BLaER1 treated with 17β-estradiol and CSF1 and Interleukin-3, amounts not matched to agents 10 nM and 100 nM (cell line): ENCODE results near the gene ZNRF3.

Experiments
- H3K27ac ChIP-seq, 11 experiments: shearing (Covaris generic); formaldehyde crosslinking; 2 replicates each; pipeline ENCODE4 v1.8.1; 2022
- H3K27me3 ChIP-seq, 11 experiments: shearing (Covaris generic); formaldehyde crosslinking; 2 replicates each; pipeline ENCODE4 v1.8.1; 2022
- H3K36me3 ChIP-seq, 11 experiments: shearing (Covaris generic); formaldehyde crosslinking; 2 replicates each; pipeline ENCODE4 v1.8.1; 2022
- H3K4me1 ChIP-seq, 10 experiments: shearing (Covaris generic); formaldehyde crosslinking; 2 replicates each; pipeline ENCODE4 v1.8.1; 2022
- H3K4me2 ChIP-seq, 11 experiments: shearing (Covaris generic); formaldehyde crosslinking; 2 replicates each; pipeline ENCODE4 v1.8.1; 2022
- H3K4me3 ChIP-seq, 10 experiments: shearing (Covaris generic); formaldehyde crosslinking; 2 replicates each; pipeline ENCODE4 v1.8.1; 2022
- H3K9ac ChIP-seq, 11 experiments: shearing (Covaris generic); formaldehyde crosslinking; 2 replicates each; pipeline ENCODE4 v1.8.1; 2022
- H3K9me3 ChIP-seq, 11 experiments: shearing (Covaris generic); formaldehyde crosslinking; replicated peaks in 1 of 11; 2 replicates each; pipeline ENCODE4 v1.8.1; 2022
- H4K20me1 ChIP-seq, 11 experiments: shearing (Covaris generic); formaldehyde crosslinking; 2 replicates each; pipeline ENCODE4 v1.8.1; 2022
- Cebpa-rat ChIP-seq, 11 experiments: shearing (Covaris generic); IDR thresholded peaks; 2 replicates each; pipeline ENCODE4 v1.8.1; 2022

Gene ZNRF3

DNA sequence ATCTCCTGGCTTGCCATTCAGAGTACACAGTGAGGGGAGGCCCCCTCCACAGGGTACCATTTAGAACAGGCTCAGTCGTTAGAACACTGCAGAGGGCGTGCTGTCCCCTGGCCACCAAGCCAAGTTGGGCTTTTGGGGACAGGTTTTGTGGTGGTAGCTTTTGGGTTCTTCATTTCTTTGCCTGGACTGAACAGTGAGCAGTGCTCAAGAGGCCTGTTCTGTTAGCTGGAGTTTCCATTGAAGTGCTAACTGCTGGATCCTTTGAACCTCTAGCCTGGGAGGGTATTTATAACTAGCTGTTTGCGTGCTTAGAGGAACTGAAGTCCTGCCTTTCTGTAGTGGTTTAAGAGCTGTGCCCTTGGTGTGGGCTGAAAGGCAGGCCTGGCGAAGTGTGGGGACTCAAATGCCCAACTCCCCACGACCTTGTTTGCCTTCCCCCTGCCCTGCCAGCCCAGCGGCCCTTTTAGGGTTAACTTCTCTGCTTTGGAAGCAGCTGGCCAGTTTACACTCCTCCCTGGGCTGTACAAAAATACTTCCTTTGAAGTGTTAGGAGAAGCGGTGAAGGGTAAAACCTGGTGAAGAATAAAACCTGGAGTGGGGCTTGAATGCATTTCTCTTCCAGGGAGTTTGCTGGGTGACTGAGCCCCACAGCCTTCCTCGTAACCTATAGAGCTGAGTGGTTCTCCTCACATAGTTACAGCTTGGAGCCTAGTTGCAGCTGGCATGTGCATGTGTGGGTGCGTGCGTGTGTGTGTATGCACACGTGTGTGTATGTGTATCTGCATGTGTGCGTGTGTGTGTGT is 34.6 kb downstream of the ZNRF3 start:
- Histone ChIP-seq H4K20me1 (peaks cover 0 to 98% (median 69%) of the 10 kb centered on the region in 11 experiments; a peak in 17 of 22 replicates), H3K4me1 (peaks cover 15 to 51% (median 42%) of the 10 kb centered on the region in 10 experiments), H3K9me3 (no peaks in the 10 kb centered on the region), H3K36me3 (no peaks in the 10 kb centered on the region; a peak in 1 of 22 replicates), H3K4me3 (peak overlapping the region in 1 of 10 experiments; percentile 27; a peak in 2 of 20 replicates), H3K9ac (peak overlapping the region in 4 of 11 experiments; percentile 21 to 42 (median 24); a peak in 6 of 22 replicates), H3K27me3 (no peaks in the 10 kb centered on the region), H3K27ac (peak overlapping the region in 7 of 11 experiments; percentile 1 to 50 (median 18); a peak in 6 of 22 replicates), H3K4me2 (peak overlapping the region; percentile 54 to 89 (median 79))
- TF ChIP-seq Cebpa-rat (IDR thresholded peaks at IDR 0.05): no peak

- H3K4me2 ChIP-seq: peak overlapping the region; percentile 54 to 89 (median 79)
- peaks cover 0 to 100% (median 77%) of the 10 kb centered on the region in 11 experiments; a peak in 17 of 22 replicates for H4K20me1 ChIP-seq
Measured at GRCh38 chr22:28918550-28919271, 35.3 kb downstream of the ZNRF3 start.

GRCh38 chr22:28920757-28921584 is 37.6 kb downstream of the ZNRF3 start:
- TF ChIP-seq Cebpa-rat (IDR thresholded peaks at IDR 0.05): no peak
- peaks cover 23 to 74% (median 57%) of the 10 kb centered on the region in 10 experiments for H3K4me1 ChIP-seq

More at GRCh38 chr22:28918550-28919271, 35.3 kb downstream of the ZNRF3 start:
- H3K9ac ChIP-seq: no peak overlapping the region
- no peaks in the 10 kb centered on the region; a peak in 1 of 22 replicates for H3K36me3 ChIP-seq
- no peaks in the 10 kb centered on the region for H3K9me3 ChIP-seq
- H3K27ac ChIP-seq: no peak overlapping the region
- H3K4me1 ChIP-seq: peaks cover 21 to 58% (median 50%) of the 10 kb centered on the region in 10 experiments
- no peak for TF ChIP-seq Cebpa-rat (IDR thresholded peaks at IDR 0.05)
- H3K4me3 ChIP-seq: no peak overlapping the region
- peaks cover 0 to 1% (median 0%) of the 10 kb centered on the region in 11 experiments; a peak in 3 of 22 replicates for H3K27me3 ChIP-seq

DNA sequence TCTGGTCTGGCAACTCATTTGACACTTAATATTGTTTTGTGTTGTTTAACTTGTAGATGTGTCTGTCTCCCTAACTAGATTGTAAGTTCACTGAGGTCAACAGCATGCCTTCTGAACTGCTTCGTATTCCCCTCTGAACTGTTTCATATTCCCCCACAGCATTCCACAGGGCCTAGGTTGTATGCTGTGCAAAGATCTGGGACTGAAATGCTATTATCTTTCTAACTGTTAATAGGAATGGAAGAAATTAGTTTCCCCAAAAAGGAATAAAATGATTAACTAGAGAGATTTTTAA is 38.2 kb downstream of the ZNRF3 start:
- Histone ChIP-seq H3K4me2 (peak overlapping the region in 7 of 11 experiments; percentile 39 to 71 (median 56); a peak in 12 of 22 replicates), H4K20me1 (peaks cover 0 to 100% (median 83%) of the 10 kb centered on the region in 11 experiments; a peak in 17 of 22 replicates), H3K27ac (no peak overlapping the region), H3K36me3 (no peaks in the 10 kb centered on the region), H3K27me3 (peaks cover 0 to 8% (median 0%) of the 10 kb centered on the region in 11 experiments; a peak in 3 of 22 replicates), H3K9me3 (no peaks in the 10 kb centered on the region), H3K4me3 (no peak overlapping the region), H3K9ac (no peak overlapping the region), H3K4me1 (peaks cover 23 to 71% (median 54%) of the 10 kb centered on the region in 10 experiments)
- TF ChIP-seq Cebpa-rat (IDR thresholded peaks at IDR 0.05): no peak

More at GRCh38 chr22:28920757-28921584, 37.6 kb downstream of the ZNRF3 start:
- H3K4me2 ChIP-seq: peak overlapping the region in 8 of 11 experiments; percentile 34 to 71 (median 52); a peak in 16 of 22 replicates
- H3K4me3 ChIP-seq: no peak overlapping the region
- no peaks in the 10 kb centered on the region for H3K36me3 ChIP-seq
- no peak overlapping the region for H3K27ac ChIP-seq
- no peaks in the 10 kb centered on the region for H3K9me3 ChIP-seq
- peaks cover 0 to 100% (median 85%) of the 10 kb centered on the region in 11 experiments; a peak in 17 of 22 replicates for H4K20me1 ChIP-seq
- H3K9ac ChIP-seq: no peak overlapping the region
- peaks cover 0 to 8% (median 0%) of the 10 kb centered on the region in 11 experiments; a peak in 3 of 22 replicates for H3K27me3 ChIP-seq

DNA sequence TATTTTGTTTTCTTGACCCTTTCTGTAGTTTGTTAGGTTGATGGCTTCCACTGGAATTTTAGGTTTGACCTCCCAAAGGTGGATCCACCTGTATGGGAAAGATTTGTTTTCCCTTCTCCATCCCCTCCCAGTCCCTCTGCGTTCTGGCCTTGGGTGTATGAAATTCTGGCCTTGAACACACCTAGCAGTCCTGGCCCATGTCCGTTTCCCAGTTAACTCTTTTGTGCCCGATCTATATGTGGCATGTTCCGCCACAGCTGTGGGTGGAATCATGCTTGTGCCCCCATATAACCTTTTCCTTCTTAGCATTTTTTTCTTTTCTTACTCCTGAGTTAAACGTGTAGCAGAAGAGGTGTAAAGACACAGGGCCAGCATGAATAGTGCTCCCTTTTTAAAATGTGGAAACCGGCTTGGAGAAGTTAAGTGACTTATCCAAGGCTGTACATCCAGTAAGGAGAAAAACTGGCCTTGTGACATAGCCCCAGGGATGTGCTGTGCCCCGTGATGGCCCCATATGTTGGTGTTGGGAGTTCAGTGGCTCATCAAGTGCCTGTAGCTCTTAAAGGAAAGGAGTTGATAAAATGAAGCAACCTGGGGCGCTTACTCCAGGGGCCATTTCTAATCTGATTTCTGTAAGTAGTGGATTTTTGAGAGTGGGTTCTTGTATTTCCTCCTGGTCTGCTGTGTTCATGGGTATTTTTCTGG is 39.3 kb downstream of the ZNRF3 start:
- peaks cover 0 to 100% (median 76%) of the 10 kb centered on the region in 11 experiments; a peak in 17 of 22 replicates for H4K20me1 ChIP-seq
- H3K4me1 ChIP-seq: peaks cover 20 to 60% (median 43%) of the 10 kb centered on the region in 10 experiments
- H3K4me2 ChIP-seq: peak overlapping the region in 7 of 11 experiments; percentile 46 to 82 (median 68); a peak in 9 of 22 replicates
- H3K9me3 ChIP-seq: no peaks in the 10 kb centered on the region
- no peak overlapping the region for H3K4me3 ChIP-seq
- no peak overlapping the region for H3K9ac ChIP-seq
- no peak overlapping the region for H3K27ac ChIP-seq
- TF ChIP-seq Cebpa-rat (IDR thresholded peaks at IDR 0.05): no peak
- peaks cover 0 to 8% (median 0%) of the 10 kb centered on the region in 11 experiments; a peak in 3 of 22 replicates for H3K27me3 ChIP-seq
- no peaks in the 10 kb centered on the region for H3K36me3 ChIP-seq

DNA sequence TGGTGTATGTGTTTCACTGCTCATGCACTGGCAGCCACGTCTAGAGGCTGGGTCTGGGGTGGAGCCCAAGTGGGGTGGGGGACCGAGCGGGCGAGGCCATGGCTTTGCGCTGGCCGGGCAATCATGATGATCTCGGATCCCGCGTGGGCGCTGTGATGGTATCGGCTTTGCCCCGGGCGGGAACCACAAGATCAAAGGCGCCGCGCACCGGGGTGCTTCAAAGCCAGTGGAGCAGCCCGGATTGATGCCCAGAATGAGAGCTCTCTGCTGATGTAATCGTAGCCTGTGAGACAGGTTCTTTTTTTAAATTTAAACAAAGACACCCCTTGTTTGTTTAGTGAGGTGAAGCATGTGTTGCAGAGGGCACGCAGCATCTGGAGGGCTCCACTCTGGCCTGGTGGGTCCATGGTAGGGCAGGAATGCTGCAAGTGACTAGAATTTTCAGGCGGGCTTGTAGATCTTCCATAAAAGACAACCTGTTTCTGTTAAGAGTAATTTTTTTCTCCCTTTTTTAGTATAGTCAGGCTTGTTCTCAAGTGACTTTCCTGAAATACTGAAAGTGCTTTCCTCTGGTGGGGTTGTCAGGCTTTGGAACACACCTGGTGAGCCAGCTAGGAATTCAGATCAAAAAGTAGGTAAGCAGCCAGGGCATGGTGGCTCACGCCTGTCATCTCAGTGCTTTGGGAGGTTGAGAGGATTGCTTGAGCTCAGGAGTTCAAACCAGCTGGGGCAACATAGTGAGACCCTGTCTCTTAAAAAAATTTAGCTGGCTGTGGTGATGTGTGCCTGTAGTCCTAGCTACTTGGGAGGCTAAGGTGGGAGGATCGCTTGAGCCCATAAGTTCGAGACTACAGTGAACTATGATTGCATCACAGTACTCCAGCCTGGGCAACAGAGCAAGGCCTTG is 40.7 kb downstream of the ZNRF3 start:
- Histone ChIP-seq H3K9me3 (no peaks in the 10 kb centered on the region), H3K4me2 (peak overlapping the region; percentile 23 to 82 (median 68)), H3K9ac (0 out of 22 replicates have a peak overlapping the region, but pooled peaks of 1 of the 11 experiments have one; percentile 4), H3K27ac (no peak overlapping the region), H3K27me3 (peaks cover 0 to 8% (median 0%) of the 10 kb centered on the region in 11 experiments; a peak in 3 of 22 replicates), H3K4me1 (peaks cover 8 to 46% (median 29%) of the 10 kb centered on the region in 10 experiments; a peak in 19 of 20 replicates), H3K36me3 (no peaks in the 10 kb centered on the region), H4K20me1 (peaks cover 0 to 100% (median 65%) of the 10 kb centered on the region in 11 experiments; a peak in 16 of 22 replicates), H3K4me3 (no peak overlapping the region; a peak in 1 of 20 replicates)
- TF ChIP-seq Cebpa-rat (IDR thresholded peaks at IDR 0.05): no peak

DNA sequence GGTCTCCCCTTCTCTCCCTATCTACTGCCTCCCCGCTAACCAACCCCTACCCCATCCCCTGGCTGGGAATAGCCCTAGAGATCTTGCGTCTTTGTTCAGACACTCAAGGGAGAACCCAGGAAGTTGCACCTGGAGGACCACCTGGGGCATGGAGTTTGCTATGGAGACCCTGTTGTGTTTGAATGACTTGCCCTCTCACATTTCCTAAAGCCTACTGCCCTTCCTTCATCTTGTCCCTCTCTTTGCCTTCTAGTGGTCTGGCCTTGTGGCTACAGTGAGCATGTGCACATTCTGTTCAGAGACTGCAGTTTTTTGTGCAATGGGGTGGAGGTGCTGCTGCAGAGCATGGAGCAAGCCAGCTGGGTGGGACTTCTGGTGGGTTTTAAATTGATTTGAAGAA is 42.5 kb downstream of the ZNRF3 start:
- Histone ChIP-seq H3K27ac (no peak overlapping the region), H3K4me2 (peak overlapping the region in 5 of 11 experiments; percentile 3 to 35 (median 13); a peak in 6 of 22 replicates), H3K36me3 (no peaks in the 10 kb centered on the region), H4K20me1 (peaks cover 0 to 99% (median 54%) of the 10 kb centered on the region in 11 experiments; a peak in 16 of 22 replicates), H3K4me1 (peaks cover 8 to 42% (median 24%) of the 10 kb centered on the region in 10 experiments; a peak in 19 of 20 replicates), H3K4me3 (no peak overlapping the region), H3K9me3 (no peaks in the 10 kb centered on the region), H3K27me3 (peaks cover 0 to 8% (median 0%) of the 10 kb centered on the region in 11 experiments; a peak in 3 of 22 replicates), H3K9ac (no peak overlapping the region)
- no peak for TF ChIP-seq Cebpa-rat (IDR thresholded peaks at IDR 0.05)
